A549 (cell line): ENCODE measurements around the gene TRPV2. TPM values are rescaled to one million over a fixed set of nuclear protein-coding genes. Genes with fewer than 3 reads are reported as not detected.

ENCODE experiments used
- ATAC-seq, 2 experiments: fragments of 200-7000 bp in 1 of 2; fragments of >200 bp in 1 of 2; cut with Nextera tagmentation in 1 of 2; cut with Tn5 transposase in 1 of 2; 3 replicates each; pipeline versions ENCODE4 v1.8.0 to v1.9.1; 2018 to 2020; ENCODE audit warnings: mild to moderate bottlenecking in 1 of 2, moderate library complexity in 1 of 2
- CTCF ChIA-PET: fragments of 300-600 bp; sonication (Branson Sonifier 250); formaldehyde crosslinking; extraction: SDS; loops from one replicate; lab custom pipeline; 2021; ENCODE audit warnings: antibody characterized with exemption, inconsistent platforms; lab: Yijun Ruan, JAX
- POLR2A ChIA-PET: fragments of 350-600 bp; formaldehyde crosslinking; extraction: SDS; loops from one replicate; lab custom pipeline; 2021; ENCODE audit warnings: antibody characterized with exemption, inconsistent platforms; lab: Yijun Ruan, JAX
- DNase-seq, 2 experiments: peaks; one replicate each; pipeline versions ENCODE4 v3.0.0 to v3.0.0-alpha.2; 2011 to 2016; ENCODE audit warnings: low read depth in 1 of 2, low spot score in 1 of 2
- FAIRE-seq: peaks from 2 replicates; lab custom pipeline; 2011; peaks lifted over from hg19 to GRCh38; lab: Jason Lieb, UNC
- H3K27ac ChIP-seq, 2 experiments: fragments of >200 bp; sonication (Bioruptor Twin); formaldehyde crosslinking; 3 replicates each; pipeline ENCODE4 v1.5.1; 2016 to 2017
- H3K4me1 ChIP-seq: fragments of >200 bp; sonication (Bioruptor Twin); formaldehyde crosslinking; 3 replicates; pipeline ENCODE4 v1.6.1; 2016
- H3K4me2 ChIP-seq: fragments of >200 bp; sonication (Bioruptor Twin); formaldehyde crosslinking; 3 replicates; pipeline ENCODE4 v1.6.1; 2016
- H3K4me3 ChIP-seq: fragments of >200 bp; sonication (Bioruptor Twin); formaldehyde crosslinking; 3 replicates; pipeline ENCODE4 v1.5.1; 2016
- H3K9me3 ChIP-seq: fragments of >200 bp; sonication (Bioruptor Twin); formaldehyde crosslinking; 3 replicates; pipeline ENCODE4 v1.6.1; 2016
- BCL3 ChIP-seq: fragments of >200 bp; sonication (Bioruptor Twin); formaldehyde crosslinking; IDR thresholded peaks from 3 replicates; pipeline ENCODE4 v1.6.1; 2016
- BHLHE40 ChIP-seq: IDR thresholded peaks from 2 replicates; pipeline ENCODE4 v1.6.1; 2012; ENCODE audit warnings: low read depth, low read length, inconsistent platforms
- CEBPB ChIP-seq, 2 experiments: fragments of >200 bp in 1 of 2; sonication (Bioruptor Twin) in 1 of 2; formaldehyde crosslinking in 1 of 2; IDR thresholded peaks; 2 replicates each; pipeline ENCODE4 v1.6.1; 2012 to 2016
- EHF ChIP-seq: fragments of 250-450 bp; sonication (Bioruptor Pico); IDR thresholded peaks from 2 replicates; pipeline ENCODE4 v1.5.0; 2020; ENCODE audit warnings: mild to moderate bottlenecking
- EP300 ChIP-seq, 2 experiments: fragments of >200 bp; sonication (Bioruptor Twin); formaldehyde crosslinking; IDR thresholded peaks; 2 replicates in 1 of 2; 3 replicates in 1 of 2; pipeline ENCODE4 v1.6.1; 2016 to 2017
- FOSB ChIP-seq: fragments of 250-450 bp; sonication (Bioruptor Pico); IDR thresholded peaks from 2 replicates; pipeline ENCODE4 v1.5.0; 2020; ENCODE audit warnings: mild to moderate bottlenecking, moderate library complexity
- GATA3 ChIP-seq: IDR thresholded peaks from 2 replicates; pipeline ENCODE4 v1.6.1; 2012; ENCODE audit warnings: borderline replicate concordance
- HEYL ChIP-seq: fragments of 250-450 bp; sonication (Bioruptor Pico); IDR thresholded peaks from 2 replicates; pipeline ENCODE4 v1.8.0; 2021; ENCODE audit warnings: mild to moderate bottlenecking, moderate library complexity
- HMGXB4 ChIP-seq: fragments of 250-450 bp; sonication (Bioruptor Pico); IDR thresholded peaks from 2 replicates; pipeline ENCODE4 v1.5.0; 2021; ENCODE audit warnings: mild to moderate bottlenecking, moderate library complexity, borderline replicate concordance
- HOXA7 ChIP-seq: fragments of 250-450 bp; sonication (Bioruptor Pico); IDR thresholded peaks from 2 replicates; pipeline ENCODE4 v1.5.0; 2020; ENCODE audit warnings: mild to moderate bottlenecking, moderate library complexity
- JUN ChIP-seq, 2 experiments: fragments of >200 bp; sonication (Bioruptor Twin); formaldehyde crosslinking; IDR thresholded peaks; 2 replicates in 1 of 2; 3 replicates in 1 of 2; pipeline ENCODE4 v1.6.1; 2016 to 2017
- KDM1A ChIP-seq: fragments of 200-600 bp; sonication (generic); IDR thresholded peaks from 2 replicates; pipeline ENCODE4 v1.6.1; 2016; ENCODE audit warnings: low read depth, mild to moderate bottlenecking
- KDM5A ChIP-seq: fragments of 200-600 bp; sonication (generic); IDR thresholded peaks from 2 replicates; pipeline ENCODE4 v1.6.1; 2016; ENCODE audit warnings: antibody characterized with exemption, mild to moderate bottlenecking
- MAFK ChIP-seq: fragments of 450-650 bp; IDR thresholded peaks from 2 replicates; pipeline ENCODE4 v1.6.1; 2014; ENCODE audit not compliant: partially characterized antibody
- MAX ChIP-seq: IDR thresholded peaks from 2 replicates; pipeline ENCODE4 v1.6.1; 2012
- MAZ ChIP-seq: fragments of 150-350 bp; IDR thresholded peaks from 2 replicates; pipeline ENCODE4 v1.6.1; 2014; ENCODE audit warnings: antibody characterized with exemption, low read depth, low read length, borderline replicate concordance
- MYC ChIP-seq: IDR thresholded peaks from 2 replicates; pipeline ENCODE4 v1.6.1; 2012; ENCODE audit warnings: mild to moderate bottlenecking, inconsistent platforms, low read length, improper control_type of control experiment, borderline replicate concordance
- NR3C1 ChIP-seq: fragments of >200 bp; sonication (Bioruptor Twin); formaldehyde crosslinking; IDR thresholded peaks from 3 replicates; pipeline ENCODE4 v1.6.1; 2017
- PHF8 ChIP-seq: fragments of 200-600 bp; sonication (generic); IDR thresholded peaks from 2 replicates; pipeline ENCODE4 v1.6.1; 2016; ENCODE audit warnings: low read depth, mild to moderate bottlenecking, antibody characterized with exemption, moderate library complexity, borderline replicate concordance
- POLR2AphosphoS2 ChIP-seq: conservative IDR thresholded peaks from 2 replicates; pipeline ENCODE4 v1.6.1; 2012; ENCODE audit warnings: low read length, improper control_type of control experiment, inconsistent platforms
- RARB ChIP-seq: fragments of 250-450 bp; sonication (Bioruptor Pico); IDR thresholded peaks from 2 replicates; pipeline ENCODE4 v1.8.0; 2021; ENCODE audit warnings: mild to moderate bottlenecking, moderate library complexity
- RCOR1 ChIP-seq: fragments of 150-350 bp; IDR thresholded peaks from 2 replicates; pipeline ENCODE4 v1.6.1; 2014; ENCODE audit warnings: antibody characterized with exemption, low read length, low read depth
- REST ChIP-seq: fragments of 200-600 bp; sonication (generic); IDR thresholded peaks from 2 replicates; pipeline ENCODE4 v1.6.1; 2016; ENCODE audit warnings: antibody characterized with exemption, mild to moderate bottlenecking, moderate library complexity
- RFX5 ChIP-seq: fragments of 450-650 bp; IDR thresholded peaks from 2 replicates; pipeline ENCODE4 v1.7.1; 2014; ENCODE audit warnings: antibody characterized with exemption, mild to moderate bottlenecking, moderate library complexity
- TFCP2L1 ChIP-seq: fragments of 250-450 bp; sonication (Bioruptor Pico); IDR thresholded peaks from 2 replicates; pipeline ENCODE4 v1.5.0; 2021; ENCODE audit warnings: mild to moderate bottlenecking
- ZC3H11A ChIP-seq: fragments of 450-650 bp; IDR thresholded peaks from 2 replicates; pipeline ENCODE4 v1.6.1; 2014; ENCODE audit warnings: antibody characterized with exemption, mild to moderate bottlenecking
- ZNF302 ChIP-seq: fragments of 250-450 bp; sonication (Bioruptor Pico); IDR thresholded peaks from 2 replicates; pipeline ENCODE4 v1.9.0; 2021; ENCODE audit warnings: inconsistent platforms, mild to moderate bottlenecking, moderate library complexity
- WGBS: methylation state at CpG from one replicate; pipeline ENCODE4 v1.1.6; 2017; ENCODE audit errors: missing lambda C conversion rate; 5-methylcytosine and 5-hydroxymethylcytosine counted together
- polyA plus RNA-seq, 4 experiments: library from polyadenylated mRNA; depleted of rRNA in 3 of 4; stranded (reverse); fragments of >200 nt; fragmentation: RNase III in 1 of 4; extraction: RNeasy Plus Mini Kit Qiagen cat#74134 plus additional on column Dnase treatment in 1 of 4; gene quantifications; 2 replicates in 3 of 4; 3 replicates in 1 of 4; pipeline ENCODE4 v1.2.3, GENCODE V29; 2011 to 2017

Gene TRPV2
- polyA plus RNA-seq, 2 of the 4 experiments (the other 2 are of a cell fraction): 0.31 to 0.61 TPM

- CTCF ChIA-PET: interaction anchor here (1.0 to 29.8 kb wide), 8 partner anchors 11 to 153 kb away, joined by 4 to 589 read pairs (median 12); partner anchors contain the start of gene TRPV2
- H3K27ac ChIP-seq: peak overlapping the region; percentile 90 to 99
- DNase-seq: no peak
- TF ChIP-seq JUN (IDR thresholded peaks at IDR 0.05): 0 out of 5 replicates have a peak, but pooled peaks of 1 of the 2 experiments have one; percentile 6
- 0 out of 2 replicates have a peak, but pooled peaks have one; percentile 47 for TF ChIP-seq PHF8
- no peak for TF ChIP-seq TFCP2L1 (CRISPR knock-in tag)
- peak; percentile 52; the same call in 1 of the 2 replicates for TF ChIP-seq EHF (CRISPR knock-in tag)
- TF ChIP-seq, all 56 proteins: peak for 3
- POLR2A ChIA-PET: interaction anchor here (0.8 to 2.2 kb wide), 23 partner anchors 9 to 224 kb away, joined by 3 to 57 read pairs (median 6); partner anchors contain the start of genes CENPV, NCOR1 and UBB
- Histone ChIP-seq H3K9me3 (no peaks in the 10 kb centered on the region), H3K4me3 (peak overlapping the region; percentile 75), H3K4me1 (peaks cover 43% of the 10 kb centered on the region), H3K4me2 (peak overlapping the region; percentile 75)
- WGBS: 1% methylated on average over 25 of the region's 25 CpGs
- ATAC-seq (no peak), FAIRE-seq (no peak)
These were observed 24.0 kb downstream of the TRPV2 start for GRCh38 chr17:16439303-16439791.

GRCh38 chr17:16439811-16440351, 24.5 kb downstream of the TRPV2 start:
- Histone ChIP-seq H3K4me1 (peaks cover 47% of the 10 kb centered on the region), H3K27ac (peak overlapping the region; percentile 90 to 99)
- no peak for ATAC-seq
- CTCF ChIA-PET: interaction anchor here (1.0 to 29.8 kb wide), 8 partner anchors 11 to 154 kb away, joined by 3 to 589 read pairs (median 14); no protein-coding TSS in a partner anchor
- no peak; the same call in 1 of the 2 replicates for TF ChIP-seq KDM5A
- TF ChIP-seq EHF (CRISPR knock-in tag): no peak
- TF ChIP-seq ZC3H11A: no peak
- 0 out of 2 replicates have a peak, but pooled peaks have one; percentile 4 for TF ChIP-seq MAX
- TF ChIP-seq HMGXB4 (CRISPR knock-in tag): no peak
- TF ChIP-seq FOSB (CRISPR knock-in tag): 0 out of 2 replicates have a peak, but pooled peaks have one; percentile 65
- no peak for TF ChIP-seq BHLHE40
- no peak for TF ChIP-seq POLR2AphosphoS2
- peak; percentile 23; the same call in 1 of the 2 replicates for TF ChIP-seq GATA3
- no peak for TF ChIP-seq HEYL (CRISPR knock-in tag)
- no peak for TF ChIP-seq CEBPB (IDR thresholded peaks at IDR 0.05)
- TF ChIP-seq HOXA7: peak; percentile 93
- 0 out of 2 replicates have a peak, but pooled peaks have one; percentile 78 for TF ChIP-seq RARB (CRISPR knock-in tag)
- TF ChIP-seq MAZ: no peak
- TF ChIP-seq RCOR1: no peak
- TF ChIP-seq BCL3: peak; percentile 28; the same call in 1 of the 3 replicates
- TF ChIP-seq MYC: no peak
- no peak for TF ChIP-seq KDM1A
- TF ChIP-seq RFX5: no peak
- no peak for TF ChIP-seq MAFK
- TF ChIP-seq ZNF302 (CRISPR knock-in tag): no peak
- peak; percentile 84 for TF ChIP-seq TFCP2L1 (CRISPR knock-in tag)
- TF ChIP-seq JUN (IDR thresholded peaks at IDR 0.05): peak; percentile 56 to 69; a peak in 4 of 5 replicates
- TF ChIP-seq EP300 (IDR thresholded peaks at IDR 0.05): no peak
- TF ChIP-seq REST: no peak; the same call in 1 of the 2 replicates
- no peak for TF ChIP-seq NR3C1
- TF ChIP-seq, all 56 proteins: peak for 8
- Histone ChIP-seq H3K9me3 (no peaks in the 10 kb centered on the region), H3K4me2 (peak overlapping the region; percentile 75), H3K4me3 (peak overlapping the region; percentile 75)
- DNase-seq: no peak
- 2% methylated on average over 10 of the region's 10 CpGs for WGBS
- no peak for FAIRE-seq
- POLR2A ChIA-PET: interaction anchor here (0.7 to 2.2 kb wide), 6 partner anchors 8 to 392 kb away, joined by 3 to 24 read pairs (median 5); partner anchors contain the start of gene CENPV
